ENCODE measurements around the gene GATAD2B. TPM values are rescaled to one million over a fixed set of nuclear protein-coding genes. Genes with fewer than 3 reads are reported as not detected.
"Not testable (repeated sequence)": the region's sequence is repeated elsewhere in the genome, so short reads cannot be mapped to it uniquely, and the experiment has no call there.

GATAD2B gene
- total RNA-seq, 1 donor from 2014 or later: 15.5 TPM

DNA sequence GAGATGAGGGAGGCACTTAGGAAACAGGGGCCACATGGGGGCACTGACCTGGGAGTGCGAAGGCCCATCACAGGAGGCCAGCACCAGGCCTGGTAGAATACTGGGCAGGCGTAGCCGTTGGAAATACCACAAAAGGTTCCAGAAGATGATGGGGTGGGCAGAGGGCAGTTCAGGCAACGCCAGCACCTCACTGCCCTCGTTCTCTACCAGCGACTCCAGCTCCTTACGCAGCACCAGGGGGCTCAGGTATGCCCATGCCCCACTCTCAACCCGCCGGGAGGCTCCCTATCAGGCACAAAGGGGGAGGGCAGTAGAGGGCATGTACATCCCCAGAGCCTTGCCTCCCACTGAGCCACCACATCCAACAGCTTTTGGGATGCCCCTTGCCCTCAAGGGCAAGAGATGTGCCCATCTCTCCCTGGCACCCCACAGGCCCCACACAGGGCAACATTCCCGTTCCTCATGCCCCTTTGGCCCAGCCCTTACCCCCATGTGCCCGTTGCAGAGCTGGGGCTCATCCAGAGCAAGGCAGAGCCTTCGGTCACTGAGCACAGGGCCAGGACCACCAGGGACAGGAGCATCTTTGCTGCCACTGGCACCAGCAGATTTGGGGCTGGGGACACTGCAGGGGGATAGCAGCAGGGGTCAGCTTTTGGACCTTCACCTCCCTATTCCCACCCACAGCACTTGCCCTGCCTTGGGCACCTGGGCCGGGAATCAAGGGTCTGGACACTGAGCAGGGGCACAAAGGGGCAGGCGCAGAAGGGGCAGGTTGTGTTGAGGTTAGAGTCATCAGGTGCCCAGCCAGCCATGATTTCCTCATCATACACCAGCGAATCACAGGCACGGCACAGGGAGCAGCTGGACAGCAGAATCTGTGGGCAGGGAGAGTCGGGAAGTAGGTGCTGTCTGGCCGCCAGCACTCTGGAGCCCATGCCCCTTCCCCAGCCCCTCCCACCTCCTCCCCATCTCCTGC lies 9.7 kb upstream of the GATAD2B start:
- DNase-seq (ENCODE audit: low spot score in 2 of 2) (no peak), FAIRE-seq (no peak)

- FAIRE-seq: no peak
- no peak for DNase-seq (ENCODE audit: low spot score in 2 of 2)
These were observed 7.5 kb upstream of the GATAD2B start for GRCh38 chr1:153929981-153930948.

- no peak for FAIRE-seq
- no peak for DNase-seq (ENCODE audit: low spot score in 2 of 2)
These were observed 6.7 kb upstream of the GATAD2B start for GRCh38 chr1:153929426-153929825.

GRCh38 chr1:153928791-153929341 lies 6.1 kb upstream of the GATAD2B start:
- FAIRE-seq (no peak), DNase-seq (ENCODE audit: low spot score in 2 of 2) (peak; percentile 66 to 75)

DNA sequence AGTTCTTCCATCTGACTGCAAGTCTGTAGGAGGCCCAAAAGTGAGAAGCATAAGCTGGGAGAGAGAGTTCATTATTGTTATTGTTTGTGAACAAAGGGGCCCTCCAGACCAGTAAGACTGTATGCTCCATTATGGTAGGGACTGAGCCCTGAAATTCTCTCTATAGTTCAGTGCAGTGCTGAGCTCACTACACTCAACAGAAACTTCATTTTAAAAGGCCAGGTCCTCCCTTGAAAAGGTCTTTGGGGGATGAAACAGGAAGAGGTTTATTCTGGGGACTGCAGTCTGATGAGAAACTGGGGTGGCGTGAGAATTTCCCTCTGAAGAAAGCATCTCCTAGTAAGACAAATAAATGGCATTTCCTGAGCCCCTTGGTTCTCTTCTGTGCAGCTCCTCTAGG lies 5.5 kb upstream of the GATAD2B start:
- DNase-seq (ENCODE audit: low spot score in 2 of 2) (peak in 1 of 2 donors; percentile 5), FAIRE-seq (no peak)

DNA sequence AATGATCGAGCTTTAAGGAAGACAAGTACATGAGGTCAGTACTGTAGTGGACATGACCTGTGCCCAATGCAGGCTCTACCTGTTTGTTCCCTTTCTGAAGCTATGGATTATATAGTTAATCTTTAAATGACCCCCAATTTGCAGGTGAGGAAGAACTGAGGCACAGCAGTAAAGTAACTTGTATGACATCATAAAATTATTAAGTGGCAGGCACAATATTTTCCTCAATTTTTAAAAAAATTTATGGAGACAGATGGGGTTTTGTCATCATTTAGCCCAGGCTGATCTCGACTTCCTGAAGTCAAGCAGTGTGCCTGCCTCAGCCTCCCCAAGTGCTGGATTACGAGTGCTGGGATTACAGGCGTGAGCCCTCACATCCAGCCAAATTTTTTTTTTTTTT lies 3.6 kb upstream of the GATAD2B start:
- DNase-seq (ENCODE audit: low spot score in 2 of 2) (no peak), FAIRE-seq (no peak)

DNA sequence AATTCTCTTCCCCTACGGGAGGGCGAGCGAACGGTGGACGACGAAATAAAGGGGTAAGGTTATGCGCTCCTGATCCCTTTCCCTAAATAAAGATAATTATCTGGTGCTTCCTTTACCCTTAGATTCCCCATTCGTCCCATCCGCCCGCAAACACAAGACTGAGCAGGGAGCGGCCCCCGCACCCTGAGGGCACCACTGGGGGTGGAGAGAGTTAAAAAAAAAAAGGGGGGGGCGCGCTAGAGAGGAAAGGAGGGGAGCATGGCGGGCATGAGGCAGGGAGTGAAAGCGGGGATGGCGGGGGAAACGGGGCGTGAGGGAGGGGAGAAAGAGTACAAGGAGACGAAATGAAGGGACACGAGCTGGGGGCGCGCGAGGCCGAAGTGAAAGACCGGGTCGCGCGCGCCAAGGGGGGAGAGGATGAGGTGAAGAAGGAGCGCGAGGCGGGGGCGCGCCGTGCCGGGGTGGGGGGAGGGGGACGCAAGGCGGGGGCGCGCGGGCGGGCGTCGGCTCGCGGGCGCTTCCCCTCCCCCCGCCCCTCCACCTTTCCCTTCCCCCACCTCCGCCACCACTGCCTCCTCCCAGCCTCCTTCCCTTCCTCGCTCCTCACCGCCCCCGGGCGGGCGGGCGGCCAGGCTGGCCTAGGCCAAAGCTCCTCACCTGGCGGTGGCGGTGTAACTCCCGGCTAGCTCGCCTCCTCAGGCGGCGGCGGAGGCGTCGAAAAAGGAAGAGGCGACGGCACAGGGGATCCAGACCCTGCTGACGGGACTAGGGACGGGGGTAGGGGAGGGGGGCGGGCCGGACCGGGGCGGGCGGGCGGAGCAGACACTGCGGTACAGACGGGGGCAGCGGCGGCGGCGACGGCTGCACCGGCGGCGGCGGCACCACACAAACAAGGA lies 448 bp downstream of the GATAD2B start:
- DNase-seq (ENCODE audit: low spot score in 2 of 2) (peak in 1 of 2 donors; percentile 62), FAIRE-seq (no peak)

GRCh38 chr1:153921803-153922075 lies 1.0 kb downstream of the GATAD2B start:
- no peak for DNase-seq (ENCODE audit: low spot score in 2 of 2)
- FAIRE-seq: no peak

GRCh38 chr1:153921080-153921802 lies 1.5 kb downstream of the GATAD2B start:
- FAIRE-seq (no peak), DNase-seq (ENCODE audit: low spot score in 2 of 2) (peak in 1 of 2 donors; percentile 5)

- DNase-seq (ENCODE audit: low spot score in 2 of 2) (peak in 1 of 2 donors; percentile 13), FAIRE-seq (no peak)
These were observed 2.6 kb downstream of the GATAD2B start for GRCh38 chr1:153919876-153920852.

DNA sequence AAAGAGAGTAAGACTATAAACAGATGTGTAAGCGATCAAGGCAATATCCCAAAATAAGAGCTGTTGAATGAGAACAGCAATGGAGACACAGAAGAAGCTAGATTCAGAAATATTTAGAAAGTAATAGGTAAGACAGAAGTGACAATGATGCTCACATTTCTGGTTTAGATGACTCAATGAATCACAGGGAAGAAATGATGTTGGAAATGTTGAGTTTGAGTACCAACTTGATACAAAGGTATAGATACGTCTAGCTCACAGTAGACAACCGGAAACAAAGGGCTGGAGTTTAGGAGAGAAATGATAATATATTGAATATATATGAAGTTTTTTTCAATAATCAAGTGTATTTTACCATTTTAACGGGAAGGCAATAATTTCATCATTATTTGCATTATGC lies 6.5 kb downstream of the GATAD2B start:
- FAIRE-seq (no peak), DNase-seq (ENCODE audit: low spot score in 2 of 2) (no peak)

DNA sequence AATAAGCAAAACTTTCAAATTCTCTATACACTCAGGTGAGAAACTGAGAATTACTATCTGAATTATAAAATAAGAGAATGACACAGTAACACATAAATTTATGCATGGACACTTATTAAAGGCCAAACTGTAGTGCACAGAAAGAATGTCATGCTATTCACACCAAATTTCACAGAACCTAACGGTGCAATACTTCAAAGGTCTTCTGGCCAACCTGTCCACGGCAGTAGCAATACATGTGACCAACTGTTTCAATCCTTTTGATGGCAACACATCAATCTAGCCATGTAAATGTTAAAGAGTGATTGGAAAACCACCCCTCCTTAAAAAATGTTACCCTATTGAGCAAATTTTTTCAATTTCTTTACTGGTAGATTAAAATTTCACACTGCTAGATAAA lies 10.4 kb downstream of the GATAD2B start:
- no peak for FAIRE-seq

DNA sequence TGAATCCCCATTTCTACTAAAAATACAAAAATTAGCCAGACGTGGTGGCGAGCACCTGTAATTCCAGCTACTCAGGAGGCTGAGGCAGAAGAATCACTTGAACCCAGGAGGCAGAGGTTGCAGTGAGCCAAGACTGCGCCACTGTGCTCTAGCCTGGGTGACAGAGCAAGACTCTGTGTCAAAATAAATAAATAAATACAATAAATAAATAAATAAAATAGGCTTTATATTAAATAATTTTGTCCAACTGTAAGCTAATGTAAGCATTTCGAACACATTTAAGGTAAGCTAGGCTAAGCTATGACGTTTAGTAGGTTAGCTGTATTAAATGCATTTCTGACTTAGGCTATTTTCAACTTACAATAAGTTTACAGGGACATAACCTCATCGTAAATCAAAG lies 12.2 kb downstream of the GATAD2B start:
- FAIRE-seq; DNase-seq (ENCODE audit: low spot score in 2 of 2): not testable (repeated sequence)

More for the DNA sequence above, 10.4 kb downstream of the GATAD2B start:
- no peak for DNase-seq (ENCODE audit: low spot score in 2 of 2)

DNA sequence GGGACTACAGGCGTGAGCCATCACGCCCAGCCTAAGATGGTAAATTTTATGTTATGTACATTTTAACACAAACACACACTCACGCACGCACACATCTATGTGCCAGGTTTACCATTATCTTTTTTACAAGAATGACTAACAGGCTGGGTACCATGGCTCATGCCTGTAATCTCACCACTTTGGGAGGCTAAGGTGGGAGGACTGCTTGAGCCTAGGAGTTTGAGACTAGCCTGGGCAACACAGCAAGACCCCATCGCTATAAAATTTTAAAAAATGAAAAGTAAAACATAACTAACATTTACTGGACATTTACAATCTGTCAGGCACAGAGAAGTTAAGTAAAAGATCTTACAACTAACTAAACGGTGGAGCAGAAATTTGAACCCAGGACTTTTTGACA lies 14.7 kb downstream of the GATAD2B start:
- FAIRE-seq: no peak
- no peak for DNase-seq (ENCODE audit: low spot score in 2 of 2)

GRCh38 chr1:153907134-153907533 lies 15.6 kb downstream of the GATAD2B start:
- DNase-seq (ENCODE audit: low spot score in 2 of 2) (no peak), FAIRE-seq (no peak)

DNA sequence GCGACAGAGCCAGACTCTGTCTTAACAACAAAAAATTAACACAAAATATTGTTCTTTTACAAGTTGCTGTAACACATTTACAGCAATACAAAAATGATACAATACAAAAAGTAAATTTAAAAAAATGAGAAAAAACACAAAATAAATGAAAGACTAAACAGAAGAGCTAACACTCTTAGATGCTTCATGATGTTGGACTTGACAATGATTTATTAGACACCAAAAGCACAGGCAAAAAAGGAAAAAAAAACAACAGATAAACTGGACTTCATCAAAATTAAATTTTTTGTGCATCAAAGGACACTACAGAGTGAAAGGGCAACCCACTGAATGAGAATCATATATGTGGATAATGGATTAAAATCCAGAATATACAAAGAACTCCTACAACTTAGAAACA lies 16.4 kb downstream of the GATAD2B start:
- no peak for FAIRE-seq

DNA sequence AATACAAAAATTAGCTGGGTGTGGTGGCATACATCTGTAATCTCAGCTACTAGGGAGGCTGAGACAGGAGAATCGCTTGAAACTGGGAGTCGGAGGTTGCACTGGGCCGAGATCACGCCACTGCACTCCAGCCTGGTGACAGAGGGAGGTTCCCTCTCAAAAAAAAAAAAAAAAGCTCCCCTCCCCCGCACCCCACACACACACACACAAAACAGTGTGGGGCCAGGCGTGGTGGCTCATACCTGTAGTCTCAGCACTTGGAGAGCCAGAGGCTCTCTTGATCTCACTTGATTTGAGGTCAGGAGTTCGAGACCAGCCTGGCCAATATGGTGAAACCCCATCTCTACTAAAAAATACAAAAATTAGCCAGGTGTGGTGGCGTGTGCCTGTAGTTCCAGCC lies 16.9 kb downstream of the GATAD2B start:
- not testable (repeated sequence) for FAIRE-seq; DNase-seq (ENCODE audit: low spot score in 2 of 2)

More for the DNA sequence above, 16.4 kb downstream of the GATAD2B start:
- no peak for DNase-seq (ENCODE audit: low spot score in 2 of 2)
